Measurements from ENCODE around the gene WASL. TPM values are rescaled to one million over a fixed set of nuclear protein-coding genes. Genes with fewer than 3 reads are reported as not detected.
"Not testable (repeated sequence)": the region's sequence is repeated elsewhere in the genome, so short reads cannot be mapped to it uniquely, and the experiment has no call there.

Gene WASL
- total and polyA plus RNA-seq, 9 donors: 11.4 to 39.4 (median 30.2) TPM

DNA sequence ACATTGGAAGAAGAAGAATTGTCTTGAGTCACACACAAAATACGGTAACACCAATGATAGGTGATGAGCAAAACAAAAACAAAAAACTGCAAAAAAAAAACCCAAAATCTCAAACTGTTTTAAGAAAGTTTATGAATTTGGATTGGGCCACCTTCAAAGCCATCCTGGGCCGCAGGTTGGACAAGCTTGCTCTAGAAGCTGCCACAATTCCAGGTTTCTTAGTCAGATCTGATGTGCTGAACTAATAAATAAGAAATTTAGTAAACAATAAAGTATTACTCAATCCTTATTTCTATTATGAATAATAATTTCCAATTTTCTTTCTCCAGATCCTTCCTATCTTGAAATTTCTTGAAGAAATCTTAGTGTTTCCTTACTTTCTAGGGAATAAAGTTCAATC lies 10.0 kb downstream of the WASL start:
- no peaks in the 10 kb centered on the region for H3K9me3 ChIP-seq (replicated peaks; ENCODE audit: control insufficient read depth, low read depth, low read length)
- no peak for DNase-seq
- H3K4me3 ChIP-seq (ENCODE audit: low read length): no peak overlapping the region
- H3K4me1 ChIP-seq (ENCODE audit: control insufficient read depth, insufficient read depth, low read length): no peaks in the 10 kb centered on the region
- no peak overlapping the region for H3K27ac ChIP-seq (ENCODE audit: low read length)
- H3K36me3 ChIP-seq (ENCODE audit: control insufficient read depth, insufficient read depth, low read length): no peaks in the 10 kb centered on the region
- no CpG with 5 or more reads among the region's 2 CpGs for WGBS (ENCODE audit: insufficient coverage)
- H3K27me3 ChIP-seq (ENCODE audit: control insufficient read depth, insufficient read depth, low read length): no peaks in the 10 kb centered on the region

DNA sequence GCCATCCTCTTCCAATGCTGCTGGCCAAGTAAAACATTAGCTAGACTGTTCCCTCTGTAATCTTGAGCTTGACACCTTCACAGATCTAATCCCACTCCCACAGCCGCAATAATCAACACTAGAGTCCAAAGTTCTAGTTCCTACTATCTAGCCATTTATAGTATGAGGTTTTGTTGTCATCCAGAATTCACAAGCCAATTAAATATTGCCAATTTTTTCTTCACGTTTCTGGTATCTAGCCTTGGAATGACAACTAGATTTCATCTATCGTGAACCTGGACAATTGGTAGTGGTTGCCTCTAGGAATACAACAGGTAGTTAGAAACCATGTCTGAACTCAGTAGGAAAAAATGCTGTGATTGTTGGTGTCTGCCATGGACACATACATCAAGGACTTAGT lies 10.4 kb downstream of the WASL start:
- Histone ChIP-seq H3K27me3 (ENCODE audit: control insufficient read depth, insufficient read depth, low read length) (no peaks in the 10 kb centered on the region), H3K9me3 (replicated peaks; ENCODE audit: control insufficient read depth, low read depth, low read length) (no peaks in the 10 kb centered on the region), H3K4me1 (ENCODE audit: control insufficient read depth, insufficient read depth, low read length) (no peaks in the 10 kb centered on the region), H3K4me3 (ENCODE audit: low read length) (no peak overlapping the region), H3K36me3 (ENCODE audit: control insufficient read depth, insufficient read depth, low read length) (no peaks in the 10 kb centered on the region), H3K27ac (ENCODE audit: low read length) (no peak overlapping the region)
- WGBS (ENCODE audit: insufficient coverage): no CpG with 5 or more reads among the region's 3 CpGs
- DNase-seq: no peak

DNA sequence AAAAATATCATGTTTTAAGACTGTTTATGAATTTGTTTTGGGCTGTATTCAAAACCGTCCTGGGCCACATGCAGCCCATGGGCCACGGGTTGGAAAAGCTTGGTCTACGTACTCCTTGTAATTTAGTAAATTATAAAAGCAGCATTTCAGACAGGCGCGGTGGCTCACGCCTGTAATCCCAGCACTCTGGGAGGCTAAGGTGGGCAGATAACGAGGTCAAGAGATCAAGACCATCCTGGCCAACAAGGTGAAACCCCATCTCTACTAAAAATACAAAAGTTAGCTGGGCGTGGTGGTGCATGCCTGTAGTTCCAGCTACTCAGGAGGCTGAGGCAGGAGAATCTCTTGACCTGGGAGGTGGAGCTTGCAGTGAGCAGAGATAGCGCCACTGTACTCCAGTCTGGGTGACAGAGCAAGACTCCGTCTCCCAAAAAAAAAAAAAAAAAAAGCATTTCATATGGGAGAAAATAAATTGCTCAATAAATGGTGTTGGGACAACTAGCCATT lies 11.6 kb downstream of the WASL start:
- not testable (repeated sequence) for H3K36me3 ChIP-seq (ENCODE audit: control insufficient read depth, insufficient read depth, low read length); DNase-seq; H3K27ac ChIP-seq (ENCODE audit: low read length); H3K4me1 ChIP-seq (ENCODE audit: control insufficient read depth, insufficient read depth, low read length); H3K9me3 ChIP-seq (replicated peaks; ENCODE audit: control insufficient read depth, low read depth, low read length); H3K27me3 ChIP-seq (ENCODE audit: control insufficient read depth, insufficient read depth, low read length); H3K4me3 ChIP-seq (ENCODE audit: low read length)
- 100% methylated on average over 1 of the region's 10 CpGs for WGBS (ENCODE audit: insufficient coverage)

DNA sequence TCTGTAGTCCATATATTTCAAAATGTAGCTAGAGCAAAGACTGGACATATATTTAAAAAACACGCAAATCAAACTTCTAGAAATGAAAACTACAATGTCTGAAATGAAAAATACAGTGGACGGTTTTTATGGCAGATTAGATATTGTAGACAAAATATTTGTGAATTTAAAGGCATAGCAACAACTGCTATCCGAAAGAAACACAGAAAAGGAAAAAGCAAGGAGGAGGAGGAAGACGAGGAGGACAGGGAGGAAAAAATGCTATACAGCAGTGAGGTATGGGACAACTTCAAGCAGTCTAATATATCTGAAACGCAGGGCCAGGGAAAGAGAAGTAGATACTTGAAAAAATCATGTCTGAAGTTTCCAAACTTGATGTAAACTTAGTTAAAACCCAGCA lies 13.3 kb downstream of the WASL start:
- Histone ChIP-seq H3K36me3 (ENCODE audit: control insufficient read depth, insufficient read depth, low read length) (no peaks in the 10 kb centered on the region), H3K4me3 (ENCODE audit: low read length) (no peak overlapping the region), H3K4me1 (ENCODE audit: control insufficient read depth, insufficient read depth, low read length) (no peaks in the 10 kb centered on the region), H3K27ac (ENCODE audit: low read length) (no peak overlapping the region), H3K9me3 (replicated peaks; ENCODE audit: control insufficient read depth, low read depth, low read length) (no peaks in the 10 kb centered on the region), H3K27me3 (ENCODE audit: control insufficient read depth, insufficient read depth, low read length) (no peaks in the 10 kb centered on the region)
- DNase-seq: no peak
- 100% methylated on average over 1 of the region's 5 CpGs for WGBS (ENCODE audit: insufficient coverage)

DNA sequence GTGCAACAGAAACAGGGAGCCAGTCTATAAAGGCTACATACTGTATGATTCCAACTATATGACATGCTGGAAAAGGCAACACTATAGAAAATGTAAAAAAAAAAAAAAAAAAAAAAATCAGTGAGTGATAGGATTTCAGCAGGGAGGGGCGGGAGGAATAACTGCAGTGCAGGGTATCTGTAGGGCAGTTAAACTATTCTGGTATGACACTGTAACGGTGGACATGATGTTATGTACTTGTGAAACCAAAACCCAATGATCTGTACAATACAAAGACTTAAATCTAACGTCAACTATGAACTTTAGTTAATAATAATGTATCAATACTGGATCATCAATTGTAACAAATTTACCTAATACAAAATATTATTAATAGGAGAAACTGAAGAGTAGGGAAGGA lies 14.3 kb downstream of the WASL start:
- no peaks in the 10 kb centered on the region for H3K9me3 ChIP-seq (replicated peaks; ENCODE audit: control insufficient read depth, low read depth, low read length)
- no peak overlapping the region for H3K27ac ChIP-seq (ENCODE audit: low read length)
- DNase-seq: no peak
- H3K36me3 ChIP-seq (ENCODE audit: control insufficient read depth, insufficient read depth, low read length): no peaks in the 10 kb centered on the region
- no peak overlapping the region for H3K4me3 ChIP-seq (ENCODE audit: low read length)
- H3K27me3 ChIP-seq (ENCODE audit: control insufficient read depth, insufficient read depth, low read length): no peaks in the 10 kb centered on the region
- no CpG with 5 or more reads among the region's 3 CpGs for WGBS (ENCODE audit: insufficient coverage)
- H3K4me1 ChIP-seq (ENCODE audit: control insufficient read depth, insufficient read depth, low read length): no peaks in the 10 kb centered on the region

DNA sequence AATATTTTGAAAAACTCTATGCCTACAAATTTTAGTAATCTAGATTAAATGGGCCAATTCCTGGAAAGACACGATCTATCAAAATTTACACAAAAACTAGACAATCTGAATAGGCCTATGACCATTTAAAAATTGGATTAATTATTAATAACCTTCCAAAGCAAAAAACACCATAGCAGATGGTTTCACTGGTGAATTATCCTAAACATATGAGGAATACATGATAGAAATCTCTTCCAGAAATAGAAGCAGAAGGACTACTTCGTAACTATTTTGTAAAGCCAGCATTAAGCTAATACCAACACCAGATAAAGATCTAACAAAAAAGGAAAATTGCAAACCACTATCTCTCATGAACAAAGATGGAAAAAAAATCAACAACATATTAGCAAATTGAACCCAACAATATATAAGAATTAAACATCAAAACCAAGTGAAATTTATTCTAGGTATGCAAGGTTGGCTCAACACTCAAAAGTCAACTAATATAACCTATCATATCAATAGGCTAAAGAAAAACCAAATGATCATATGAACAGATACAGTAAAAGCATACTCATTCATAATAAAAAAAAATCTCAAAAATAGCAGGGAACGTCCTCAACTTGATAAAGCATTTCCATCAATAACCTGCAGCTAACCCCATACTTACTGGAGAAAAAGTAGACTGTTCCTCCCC lies 16.3 kb downstream of the WASL start:
- Histone ChIP-seq H3K4me3 (ENCODE audit: low read length) (no peak overlapping the region), H3K4me1 (ENCODE audit: control insufficient read depth, insufficient read depth, low read length) (no peaks in the 10 kb centered on the region), H3K9me3 (replicated peaks; ENCODE audit: control insufficient read depth, low read depth, low read length) (no peaks in the 10 kb centered on the region), H3K27ac (ENCODE audit: low read length) (no peak overlapping the region), H3K27me3 (ENCODE audit: control insufficient read depth, insufficient read depth, low read length) (no peaks in the 10 kb centered on the region), H3K36me3 (ENCODE audit: control insufficient read depth, insufficient read depth, low read length) (no peaks in the 10 kb centered on the region)
- no peak for DNase-seq
- no CpG with 5 or more reads among the region's 3 CpGs for WGBS (ENCODE audit: insufficient coverage)

DNA sequence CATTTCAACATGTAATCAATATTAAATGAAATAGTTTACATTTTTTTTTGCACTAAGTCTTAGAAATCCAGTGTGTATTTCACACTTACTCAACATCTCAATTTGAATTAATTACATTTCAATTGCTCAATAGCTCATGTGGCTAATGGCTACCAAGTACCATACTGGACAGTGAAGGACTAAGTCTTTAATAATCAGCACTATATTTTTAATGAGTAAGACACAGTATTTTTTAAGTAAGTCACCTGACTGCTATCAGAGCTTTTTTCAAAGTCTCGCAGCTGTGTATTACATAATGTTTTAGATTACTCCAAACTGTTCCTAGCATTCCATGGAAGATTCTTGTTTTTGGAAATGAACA lies 19.6 kb downstream of the WASL start:
- no peaks in the 10 kb centered on the region for H3K27me3 ChIP-seq (ENCODE audit: control insufficient read depth, insufficient read depth, low read length)
- H3K27ac ChIP-seq (ENCODE audit: low read length): no peak overlapping the region
- no CpG with 5 or more reads among the region's 1 CpG for WGBS (ENCODE audit: insufficient coverage)
- H3K4me3 ChIP-seq (ENCODE audit: low read length): no peak overlapping the region
- DNase-seq: no peak
- no peaks in the 10 kb centered on the region for H3K4me1 ChIP-seq (ENCODE audit: control insufficient read depth, insufficient read depth, low read length)
- no peaks in the 10 kb centered on the region for H3K36me3 ChIP-seq (ENCODE audit: control insufficient read depth, insufficient read depth, low read length)
- no peaks in the 10 kb centered on the region for H3K9me3 ChIP-seq (replicated peaks; ENCODE audit: control insufficient read depth, low read depth, low read length)

DNA sequence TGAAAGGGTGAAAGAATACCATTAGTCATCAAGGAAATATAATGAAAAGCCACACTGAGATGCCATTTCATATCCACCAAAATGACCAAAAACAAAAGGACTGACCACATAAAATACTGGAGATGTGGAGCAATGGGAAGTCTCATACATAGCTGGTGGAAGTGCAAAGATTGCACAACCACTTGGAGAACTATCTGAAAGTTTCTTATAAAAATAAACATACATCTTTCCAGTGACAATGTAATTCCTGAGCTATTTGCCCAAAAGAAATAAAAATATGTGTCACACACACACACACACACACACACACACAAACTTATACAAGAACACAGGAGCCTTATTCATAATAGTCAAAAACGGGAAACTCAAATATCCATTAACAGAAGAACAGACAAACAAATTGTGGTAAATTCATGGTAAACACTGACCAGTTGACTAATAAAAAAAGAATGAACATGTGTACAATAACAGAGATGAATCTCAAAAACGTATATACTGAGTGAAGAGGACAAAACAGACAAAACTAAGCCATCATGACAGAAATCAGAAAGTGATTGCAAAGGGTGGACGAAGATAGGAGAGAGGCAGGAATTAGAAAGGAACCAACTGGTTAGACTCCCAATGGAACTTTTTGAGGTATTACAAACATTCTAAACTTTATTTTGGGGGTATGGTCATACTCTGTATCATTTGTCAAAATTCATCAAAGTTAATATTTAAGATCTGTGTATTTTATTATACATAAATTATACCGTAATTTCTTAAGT lies 21.5 kb downstream of the WASL start:
- H3K4me1 ChIP-seq (ENCODE audit: control insufficient read depth, insufficient read depth, low read length): no peaks in the 10 kb centered on the region
- WGBS (ENCODE audit: insufficient coverage): no CpG with 5 or more reads among the region's 4 CpGs
- DNase-seq: no peak

DNA sequence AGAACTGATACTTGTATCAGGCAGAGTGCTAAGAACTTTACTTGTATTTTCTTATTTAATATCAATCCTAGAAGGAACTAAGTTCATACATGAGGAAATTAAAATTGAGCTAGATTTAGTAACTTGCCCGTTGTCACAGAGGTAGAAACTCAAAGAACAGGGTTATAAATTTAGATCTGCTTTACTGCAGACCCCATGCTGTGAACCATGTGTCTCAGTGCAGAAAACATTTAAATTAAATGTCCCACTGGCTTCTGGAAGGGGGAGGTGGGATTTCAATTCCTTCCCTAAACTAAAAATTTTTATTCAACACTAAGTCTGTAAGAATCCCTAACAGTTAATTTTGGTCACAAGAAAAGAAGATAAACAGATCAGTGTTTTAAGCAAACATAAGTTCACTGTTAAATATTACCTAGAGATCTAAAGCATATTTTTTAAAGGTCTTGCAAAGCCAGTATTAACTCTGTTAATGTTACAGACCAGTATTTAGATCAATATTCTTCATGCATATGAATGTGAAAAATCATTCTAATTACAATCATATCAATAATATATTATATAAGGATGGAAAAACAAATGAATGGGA lies 23.1 kb downstream of the WASL start:
- DNase-seq: no peak
- Histone ChIP-seq H3K4me1 (ENCODE audit: control insufficient read depth, insufficient read depth, low read length) (no peaks in the 10 kb centered on the region), H3K4me3 (ENCODE audit: low read length) (no peak overlapping the region), H3K9me3 (replicated peaks; ENCODE audit: control insufficient read depth, low read depth, low read length) (no peaks in the 10 kb centered on the region), H3K27me3 (ENCODE audit: control insufficient read depth, insufficient read depth, low read length) (no peaks in the 10 kb centered on the region), H3K27ac (ENCODE audit: low read length) (no peak overlapping the region), H3K36me3 (ENCODE audit: control insufficient read depth, insufficient read depth, low read length) (no peaks in the 10 kb centered on the region)
- no CpG with 5 or more reads among the region's 1 CpG for WGBS (ENCODE audit: insufficient coverage)

More for the DNA sequence above, 21.5 kb downstream of the WASL start:
- no peaks in the 10 kb centered on the region for H3K9me3 ChIP-seq (replicated peaks; ENCODE audit: control insufficient read depth, low read depth, low read length)
- H3K36me3 ChIP-seq (ENCODE audit: control insufficient read depth, insufficient read depth, low read length): no peaks in the 10 kb centered on the region
- no peak overlapping the region for H3K4me3 ChIP-seq (ENCODE audit: low read length)
- H3K27me3 ChIP-seq (ENCODE audit: control insufficient read depth, insufficient read depth, low read length): no peaks in the 10 kb centered on the region
- H3K27ac ChIP-seq (ENCODE audit: low read length): no peak overlapping the region

DNA sequence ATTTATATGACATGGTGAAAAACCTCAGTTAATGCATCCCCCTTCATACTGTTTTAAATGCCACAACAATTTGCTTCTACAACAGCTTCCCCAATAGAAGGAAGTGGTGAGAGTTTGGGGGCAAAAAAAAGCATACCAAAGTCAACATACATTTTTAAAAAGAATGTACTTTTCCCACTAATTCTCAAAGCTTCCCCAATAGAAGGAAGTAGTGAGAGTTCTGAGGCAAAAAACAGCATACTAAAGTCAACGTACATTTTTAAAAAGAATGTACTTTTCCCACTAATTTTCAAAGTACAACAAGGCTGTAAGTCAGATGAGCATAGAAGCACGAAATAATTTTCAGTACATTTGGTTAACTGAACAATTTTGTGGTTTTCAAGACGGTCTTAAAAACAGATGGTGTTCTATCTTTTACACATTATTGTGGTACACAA lies 24.0 kb downstream of the WASL start:
- no CpG with 5 or more reads among the region's 3 CpGs for WGBS (ENCODE audit: insufficient coverage)
- Histone ChIP-seq H3K4me1 (ENCODE audit: control insufficient read depth, insufficient read depth, low read length) (no peaks in the 10 kb centered on the region), H3K9me3 (replicated peaks; ENCODE audit: control insufficient read depth, low read depth, low read length) (no peaks in the 10 kb centered on the region), H3K27ac (ENCODE audit: low read length) (no peak overlapping the region), H3K27me3 (ENCODE audit: control insufficient read depth, insufficient read depth, low read length) (no peaks in the 10 kb centered on the region), H3K36me3 (ENCODE audit: control insufficient read depth, insufficient read depth, low read length) (no peaks in the 10 kb centered on the region), H3K4me3 (ENCODE audit: low read length) (no peak overlapping the region)
- DNase-seq: no peak
